C4-2B (cell line): ENCODE results near the gene GP1BA.

Source experiments
- CTCF ChIP-seq: fragments of 450-650 bp; conservative IDR thresholded peaks from 2 replicates; pipeline ENCODE4 v1.5.1; 2017; ENCODE audit warnings: mild to moderate bottlenecking
- ZFX ChIP-seq: fragments of 450-650 bp; IDR thresholded peaks from 2 replicates; pipeline ENCODE4 v1.6.1; 2017

- TF ChIP-seq CTCF, result no peak
- no peak for TF ChIP-seq ZFX
Measured at GRCh38 chr17:4897198-4897687, 34.8 kb upstream of the GP1BA start.
